Activated CD4-positive, alpha-beta memory T cell treated with anti-CD3 and anti-CD28 coated beads for 36 hours (primary cell): ENCODE measurements around the gene CCDC88B. TPM values are rescaled to one million over a fixed set of nuclear protein-coding genes. Genes with fewer than 3 reads are reported as not detected.

ENCODE experiments used
- CTCF ChIA-PET: fragments of 350-600 bp; sonication (Branson Sonifier 250); formaldehyde crosslinking; loops from one replicate; lab custom pipeline; 2021; ENCODE audit warnings: antibody characterized with exemption, inconsistent platforms; lab: Charles Lee
- POLR2A ChIA-PET: fragments of 350-600 bp; sonication (Branson Sonifier 250); formaldehyde crosslinking; loops from one replicate; lab custom pipeline; 2021; ENCODE audit warnings: antibody characterized with exemption; lab: Charles Lee
- DNase-seq: peaks from one replicate; pipeline ENCODE4 v3.0.0-alpha.2; 2020
- H3K27ac Mint-ChIP-seq: one replicate; pipeline ENCODE4 v1.8.0; 2021; ENCODE audit warnings: mixed read lengths
- H3K27me3 Mint-ChIP-seq: one replicate; pipeline ENCODE4 v1.8.0; 2021; ENCODE audit warnings: mixed read lengths
- H3K36me3 Mint-ChIP-seq: one replicate; pipeline ENCODE4 v1.8.0; 2021; ENCODE audit warnings: mixed read lengths
- H3K4me1 Mint-ChIP-seq: one replicate; pipeline ENCODE4 v1.8.0; 2021; ENCODE audit warnings: low read depth, mixed read lengths
- H3K4me3 Mint-ChIP-seq: one replicate; pipeline ENCODE4 v1.8.0; 2021; ENCODE audit warnings: mild to moderate bottlenecking, mixed read lengths
- H3K9me3 Mint-ChIP-seq: one replicate; pipeline ENCODE4 v1.8.0; 2021; ENCODE audit warnings: mixed read lengths
- intact Hi-C: fragments of 100-400 bp; cut with micrococcal nuclease; formaldehyde crosslinking; loops from one replicate; pipeline ENCODE4 v1.15.1; 2023
- total RNA-seq, 2 experiments: library from RNA; stranded (reverse); gene quantifications; one replicate each; pipeline ENCODE4 v1.2.3, GENCODE V29; 2021

Gene CCDC88B
- total RNA-seq, 2 experiments from 2014 or later: 69.5 to 74.5 TPM

DNA sequence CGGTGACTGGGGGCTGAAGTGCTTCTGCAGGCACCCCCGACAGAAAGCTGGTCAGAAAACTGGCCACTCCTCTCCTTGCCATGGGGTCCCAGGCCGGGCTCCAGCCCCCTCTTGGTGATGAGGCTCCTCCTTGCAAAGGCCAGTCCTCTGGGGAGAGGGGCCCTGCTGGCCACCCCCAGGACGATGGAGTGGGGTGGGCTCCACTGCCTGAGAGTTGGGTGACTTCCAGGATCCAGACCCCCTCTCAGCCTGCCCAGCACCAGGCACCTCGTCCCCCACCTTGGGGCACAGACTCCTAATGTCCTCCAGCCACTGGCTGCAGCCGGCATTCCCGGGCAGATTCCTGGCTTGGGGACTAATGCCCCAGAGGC is 18.5 kb downstream of the CCDC88B start:
- Mint-ChIP-seq H3K27ac (peak overlapping the region; percentile 53), H3K9me3 (no peaks in the 10 kb centered on the region), H3K4me3 (peak overlapping the region; percentile 60), H3K4me1 (peaks cover 37% of the 10 kb centered on the region), H3K36me3 (peaks cover 15% of the 10 kb centered on the region), H3K27me3 (no peaks in the 10 kb centered on the region)
- no peak for DNase-seq
- ChIA-PET CTCF (interaction anchor here (0.9 to 1.4 kb wide), 5 partner anchors 16 to 90 kb away, joined by 3 to 5 read pairs (median 4); partner anchors contain the start of genes PRDX5 and TRMT112), POLR2A (interaction anchor here (1.9 to 2.8 kb wide), 2 partner anchors 17 to 41 kb away, joined by 6 to 10 read pairs; partner anchors contain the start of genes PRDX5 and TRMT112)
- intact Hi-C loops: loop anchor here (2.0 kb wide), 2 partner anchors 16 to 90 kb away; no protein-coding TSS in a partner anchor

- POLR2A ChIA-PET: interaction anchor here (1.0 to 2.8 kb wide), 5 partner anchors 10 to 90 kb away, joined by 3 to 10 read pairs (median 3); partner anchors contain the start of genes PRDX5 and TRMT112
- Mint-ChIP-seq H3K27ac (peak within 1 kb of the TSS; percentile 58), H3K4me3 (peak within 1 kb of the TSS; percentile 91), H3K4me1 (peaks cover 37% of the 10 kb centered on the region), H3K9me3 (no peaks in the 10 kb centered on the region), H3K27me3 (no peaks in the 10 kb centered on the region), H3K36me3 (peaks cover 17% of the 10 kb centered on the region)
- intact Hi-C loops: loop anchor here (2.0 kb wide), 2 partner anchors 16 to 90 kb away; no protein-coding TSS in a partner anchor
- DNase-seq: peak; percentile 68
- CTCF ChIA-PET: interaction anchor here (1.0 to 1.5 kb wide), 7 partner anchors 13 to 384 kb away, joined by 3 to 5 read pairs (median 3); partner anchors contain the start of genes CCDC88B, PRDX5 and TRMT112
Measured at GRCh38 chr11:64358907-64359711, 19.1 kb downstream of the CCDC88B start, which contains the start of gene RPS6KA4. Gene RPS6KA4 (plus strand): TSS chr11:64359162. CDS start chr11:64359236, 74 bp downstream.

DNA sequence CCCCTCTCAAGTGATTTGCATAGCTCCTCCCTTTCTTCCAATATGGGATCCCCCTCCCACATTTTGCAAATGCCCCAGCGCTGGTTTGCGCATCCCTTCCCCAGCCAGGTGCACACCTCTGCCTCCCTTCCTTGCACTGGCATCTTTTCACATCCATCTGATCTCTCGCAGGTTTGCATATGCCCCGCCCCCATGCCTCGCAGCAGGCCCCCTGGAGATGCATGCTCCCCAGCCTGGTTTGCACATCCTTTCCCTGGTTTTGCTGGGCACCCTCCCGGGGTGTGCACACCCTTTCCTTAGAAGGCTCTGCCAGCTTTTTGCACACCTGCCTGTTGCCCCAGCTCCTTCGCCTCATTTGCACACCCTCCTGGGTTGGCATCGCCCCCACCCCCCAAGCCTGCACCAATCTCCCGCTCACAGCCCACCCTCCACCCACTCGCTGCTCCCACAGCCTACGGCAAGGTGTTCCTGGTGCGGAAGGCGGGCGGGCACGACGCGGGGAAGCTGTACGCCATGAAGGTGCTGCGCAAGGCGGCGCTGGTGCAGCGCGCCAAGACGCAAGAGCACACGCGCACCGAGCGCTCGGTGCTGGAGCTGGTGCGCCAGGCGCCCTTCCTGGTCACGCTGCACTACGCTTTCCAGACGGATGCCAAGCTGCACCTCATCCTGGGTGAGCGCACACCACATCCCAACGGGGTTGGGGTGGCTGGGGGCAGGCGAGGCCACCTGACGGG is 19.9 kb downstream of the CCDC88B start:
- ChIA-PET CTCF (interaction anchor here (1.0 to 1.5 kb wide), 10 partner anchors 12 to 384 kb away, joined by 3 to 7 read pairs (median 3); partner anchors contain the start of genes CCDC88B, PRDX5 and TRMT112), POLR2A (interaction anchor here (1.0 to 1.1 kb wide), 3 partner anchors 11 to 89 kb away, joined by 3 read pairs; no protein-coding TSS in a partner anchor)
- H3K27ac Mint-ChIP-seq: peak overlapping the region; percentile 58
- H3K4me3 Mint-ChIP-seq: peak overlapping the region; percentile 91
- peaks cover 20% of the 10 kb centered on the region for H3K36me3 Mint-ChIP-seq
- peaks cover 37% of the 10 kb centered on the region for H3K4me1 Mint-ChIP-seq
- no peaks in the 10 kb centered on the region for H3K9me3 Mint-ChIP-seq
- peak; percentile 38 for DNase-seq
- intact Hi-C loops: loop anchor here (2.0 kb wide), 2 partner anchors 17 to 89 kb away; no protein-coding TSS in a partner anchor
- no peaks in the 10 kb centered on the region for H3K27me3 Mint-ChIP-seq

DNA sequence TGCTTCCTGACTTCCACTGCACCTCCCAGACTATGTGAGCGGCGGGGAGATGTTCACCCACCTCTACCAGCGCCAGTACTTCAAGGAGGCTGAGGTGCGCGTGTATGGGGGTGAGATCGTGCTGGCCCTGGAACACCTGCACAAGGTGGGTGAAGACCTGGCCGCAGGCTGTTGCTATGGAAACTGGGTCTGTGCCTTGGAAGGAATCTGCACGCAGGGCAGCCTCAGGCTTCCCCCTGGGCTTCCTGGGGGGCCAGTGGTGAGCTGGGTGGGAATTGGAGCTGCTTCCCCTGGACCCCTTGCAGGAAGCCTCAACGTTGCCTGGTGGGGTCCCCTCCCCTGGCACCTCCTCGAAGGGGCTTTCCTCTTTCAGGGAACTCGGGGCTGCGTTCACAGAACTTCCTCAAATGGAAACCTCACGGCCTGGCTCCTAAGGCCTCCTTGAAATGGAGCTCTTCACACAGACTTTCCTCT is 20.5 kb downstream of the CCDC88B start:
- ChIA-PET CTCF (interaction anchor here (0.6 to 1.5 kb wide), 7 partner anchors 12 to 89 kb away, joined by 3 to 7 read pairs (median 3); partner anchors contain the start of genes CCDC88B, PRDX5 and TRMT112), POLR2A (interaction anchor here (1.1 kb wide), 1 partner anchor 12 kb away, joined by 3 read pairs; no protein-coding TSS in a partner anchor)
- no peaks in the 10 kb centered on the region for H3K27me3 Mint-ChIP-seq
- intact Hi-C loops: no loop called here
- H3K9me3 Mint-ChIP-seq: no peaks in the 10 kb centered on the region
- peak overlapping the region; percentile 91 for H3K4me3 Mint-ChIP-seq
- no peak for DNase-seq
- peaks cover 24% of the 10 kb centered on the region for H3K36me3 Mint-ChIP-seq
- H3K4me1 Mint-ChIP-seq: peaks cover 37% of the 10 kb centered on the region
- H3K27ac Mint-ChIP-seq: no peak overlapping the region

GRCh38 chr11:64361659-64362058 is 21.7 kb downstream of the CCDC88B start:
- no peaks in the 10 kb centered on the region for H3K27me3 Mint-ChIP-seq
- H3K9me3 Mint-ChIP-seq: no peaks in the 10 kb centered on the region
- H3K27ac Mint-ChIP-seq: peak overlapping the region; percentile 60
- ChIA-PET CTCF (interaction anchor here (1.4 kb wide), 1 partner anchor 19 kb away, joined by 5 read pairs; no protein-coding TSS in a partner anchor), POLR2A (no interaction called here)
- no peak overlapping the region for H3K4me3 Mint-ChIP-seq
- DNase-seq: no peak
- H3K4me1 Mint-ChIP-seq: peaks cover 34% of the 10 kb centered on the region
- intact Hi-C loops: no loop called here
- H3K36me3 Mint-ChIP-seq: peaks cover 28% of the 10 kb centered on the region

- POLR2A ChIA-PET: no interaction called here
- Mint-ChIP-seq H3K27ac (peak overlapping the region; percentile 60), H3K4me1 (peaks cover 34% of the 10 kb centered on the region), H3K36me3 (peaks cover 30% of the 10 kb centered on the region), H3K27me3 (no peaks in the 10 kb centered on the region), H3K9me3 (no peaks in the 10 kb centered on the region), H3K4me3 (no peak overlapping the region)
- intact Hi-C loops: no loop called here
- DNase-seq: no peak
- CTCF ChIA-PET: no interaction called here
Measured at GRCh38 chr11:64362339-64362738, 22.3 kb downstream of the CCDC88B start.

- CTCF ChIA-PET: interaction anchor here (0.7 kb wide), 1 partner anchor 415 kb away, joined by 4 read pairs; no protein-coding TSS in a partner anchor
- H3K9me3 Mint-ChIP-seq: no peaks in the 10 kb centered on the region
- H3K27ac Mint-ChIP-seq: no peak overlapping the region
- H3K4me3 Mint-ChIP-seq: no peak overlapping the region
- POLR2A ChIA-PET: no interaction called here
- H3K36me3 Mint-ChIP-seq: peaks cover 34% of the 10 kb centered on the region
- intact Hi-C loops: no loop called here
- H3K4me1 Mint-ChIP-seq: peaks cover 23% of the 10 kb centered on the region
- DNase-seq: no peak
- no peaks in the 10 kb centered on the region for H3K27me3 Mint-ChIP-seq
Measured at GRCh38 chr11:64364435-64364834, 24.4 kb downstream of the CCDC88B start.

DNA sequence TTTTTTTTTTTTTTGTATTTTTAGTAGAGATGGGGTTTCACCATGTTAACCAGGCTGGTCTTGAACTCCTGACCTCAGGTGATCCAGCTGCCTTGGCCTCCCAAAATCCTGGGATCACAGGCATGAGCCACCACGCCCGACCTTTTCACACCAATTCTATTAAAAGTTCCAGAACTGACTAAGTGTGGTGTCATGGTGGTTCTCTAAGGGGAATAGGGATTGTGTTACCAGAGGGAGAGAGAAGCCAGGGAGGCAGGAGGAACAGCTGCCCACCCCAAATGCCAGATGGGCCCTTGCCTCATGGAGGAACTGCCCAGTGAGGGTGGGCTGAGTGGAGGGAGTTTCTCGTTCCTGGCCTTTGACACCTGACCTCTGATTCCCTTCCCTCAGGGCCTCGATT is 24.9 kb downstream of the CCDC88B start:
- POLR2A ChIA-PET: no interaction called here
- intact Hi-C loops: no loop called here
- H3K36me3 Mint-ChIP-seq: peaks cover 36% of the 10 kb centered on the region

DNA sequence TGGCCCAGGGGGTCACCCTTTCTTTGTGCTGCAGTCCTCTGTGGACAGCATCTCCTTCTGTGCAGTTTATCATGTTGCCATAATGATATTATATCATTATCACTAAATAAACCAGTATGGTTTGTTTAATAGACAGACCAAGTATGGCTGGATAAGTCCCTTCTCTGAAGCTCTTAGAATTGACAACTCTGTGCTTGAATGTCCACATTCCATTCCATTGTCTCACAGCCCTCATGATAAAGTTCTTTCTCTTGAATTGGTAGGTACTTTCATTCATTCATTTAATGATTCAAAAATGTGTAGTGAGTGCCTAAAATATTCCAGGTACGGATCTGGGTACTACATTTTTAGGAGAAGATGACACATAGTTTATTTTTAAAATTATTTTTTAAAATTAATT is 26.7 kb downstream of the CCDC88B start:
- Mint-ChIP-seq H3K4me3 (no peak overlapping the region), H3K4me1 (peaks cover 5% of the 10 kb centered on the region), H3K27ac (no peak overlapping the region), H3K36me3 (peaks cover 29% of the 10 kb centered on the region), H3K9me3 (no peaks in the 10 kb centered on the region), H3K27me3 (no peaks in the 10 kb centered on the region)
- ChIA-PET POLR2A (no interaction called here), CTCF (interaction anchor here (1.3 kb wide), 1 partner anchor 83 kb away, joined by 4 read pairs; no protein-coding TSS in a partner anchor)
- intact Hi-C loops: no loop called here
- DNase-seq: no peak

More for the DNA sequence above, 24.9 kb downstream of the CCDC88B start:
- Mint-ChIP-seq H3K27me3 (no peaks in the 10 kb centered on the region), H3K4me3 (no peak overlapping the region), H3K4me1 (peaks cover 18% of the 10 kb centered on the region), H3K27ac (no peak overlapping the region), H3K9me3 (no peaks in the 10 kb centered on the region)
- DNase-seq: no peak
- CTCF ChIA-PET: interaction anchor here (0.7 kb wide), 1 partner anchor 415 kb away, joined by 4 read pairs; no protein-coding TSS in a partner anchor

GRCh38 chr11:64367931-64368672 is 28.1 kb downstream of the CCDC88B start:
- Mint-ChIP-seq H3K4me3 (no peak overlapping the region), H3K36me3 (peaks cover 24% of the 10 kb centered on the region), H3K4me1 (no peaks in the 10 kb centered on the region), H3K27me3 (no peaks in the 10 kb centered on the region), H3K9me3 (no peaks in the 10 kb centered on the region), H3K27ac (no peak overlapping the region)
- intact Hi-C loops: no loop called here
- ChIA-PET POLR2A (no interaction called here), CTCF (interaction anchor here (1.3 kb wide), 1 partner anchor 81 kb away, joined by 4 read pairs; no protein-coding TSS in a partner anchor)
- DNase-seq: no peak

- peaks cover 23% of the 10 kb centered on the region for H3K36me3 Mint-ChIP-seq
- CTCF ChIA-PET: no interaction called here
- H3K9me3 Mint-ChIP-seq: no peaks in the 10 kb centered on the region
- H3K27ac Mint-ChIP-seq: no peak overlapping the region
- intact Hi-C loops: no loop called here
- no peaks in the 10 kb centered on the region for H3K4me1 Mint-ChIP-seq
- no peak overlapping the region for H3K4me3 Mint-ChIP-seq
- POLR2A ChIA-PET: no interaction called here
- H3K27me3 Mint-ChIP-seq: no peaks in the 10 kb centered on the region
- DNase-seq: no peak
Measured at GRCh38 chr11:64368673-64369074, 28.7 kb downstream of the CCDC88B start.
